B cell (primary cell): Measurements from ENCODE around the gene LDOC1.

Source experiments
- CTCF ChIP-seq: fragments of 200-600 bp; IDR thresholded peaks from one replicate; pipeline ENCODE4 v1.8.0; 2022; ENCODE audit warnings: antibody characterized with exemption, mild to moderate bottlenecking
- EZH2 ChIP-seq: IDR thresholded peaks from 2 replicates; pipeline ENCODE4 v1.6.1; 2012; ENCODE audit warnings: borderline replicate concordance, low read depth, mild to moderate bottlenecking, moderate library complexity, low read length; ENCODE audit not compliant: insufficient read depth, poor library complexity, severe bottlenecking

GRCh38 chrX:141220342-141221008 lies 43.5 kb upstream of the LDOC1 start:
- TF ChIP-seq CTCF = no peak
- no peak for TF ChIP-seq EZH2
